SK-N-SH (cell line): ENCODE data around the gene PPP1R8. TPM values are rescaled to one million over a fixed set of nuclear protein-coding genes. Genes with fewer than 3 reads are reported as not detected.

ENCODE experiments used
- CTCF ChIA-PET: fragments of 300-600, 350-600 bp; formaldehyde crosslinking; extraction: SDS; loops from one replicate; lab custom pipeline; 2021; lab: Yijun Ruan, JAX
- POLR2A ChIA-PET: fragments of 350-600 bp; sonication (Branson Sonifier 250); formaldehyde crosslinking; extraction: SDS; loops from one replicate; lab custom pipeline; 2020; ENCODE audit warnings: antibody characterized with exemption, inconsistent platforms; lab: Yijun Ruan, JAX
- DNase-seq: peaks from one replicate; pipeline ENCODE4 v3.0.0; 2012
- H2AFZ ChIP-seq: fragments of 200-600 bp; sonication (generic); 2 replicates; pipeline ENCODE4 v1.8.1; 2016; ENCODE audit warnings: antibody characterized with exemption, mild to moderate bottlenecking, low read depth
- H3F3A ChIP-seq: fragments of 200-600 bp; sonication (generic); replicated peaks from 2 replicates; pipeline ENCODE3; 2016; ENCODE audit warnings: antibody characterized with exemption, mild to moderate bottlenecking; ENCODE audit not compliant: insufficient read depth
- H3K27ac ChIP-seq, 2 experiments: fragments of 200-500 bp in 1 of 2; fragments of 200-600 bp in 1 of 2; sonication (Bioruptor generic) in 1 of 2; sonication (generic), shearing (Covaris generic) in 1 of 2; 2 replicates each; pipeline versions ENCODE4 v1.5.1 to v1.6.1; 2014 to 2016; ENCODE audit warnings: low read depth in 2 of 2, inconsistent platforms in 1 of 2, low read length in 1 of 2, mild to moderate bottlenecking in 1 of 2, mixed read lengths in 1 of 2
- H3K27me3 ChIP-seq: fragments of 200-600 bp; sonication (generic), shearing (Covaris generic); 2 replicates; pipeline ENCODE4 v1.6.1; 2016; ENCODE audit warnings: mixed run types; ENCODE audit not compliant: insufficient read depth
- H3K36me3 ChIP-seq, 2 experiments: fragments of 200-500 bp in 1 of 2; fragments of 200-600 bp in 1 of 2; sonication (Bioruptor generic) in 1 of 2; sonication (generic) in 1 of 2; replicated peaks in 1 of 2; 2 replicates each; pipeline versions ENCODE3 to v1.5.1; 2014 to 2016; ENCODE audit warnings: low read length in 1 of 2, mild to moderate bottlenecking in 1 of 2; ENCODE audit not compliant: insufficient read depth in 2 of 2, control insufficient read depth in 1 of 2
- H3K4me1 ChIP-seq, 2 experiments: fragments of 200-500 bp in 1 of 2; fragments of 200-600 bp in 1 of 2; sonication (Bioruptor generic) in 1 of 2; sonication (generic), shearing (Covaris generic) in 1 of 2; 2 replicates each; pipeline versions ENCODE4 v1.5.1 to v1.6.1; 2014 to 2016; ENCODE audit warnings: low read depth in 1 of 2, low read length in 1 of 2, mixed run types in 1 of 2; ENCODE audit not compliant: insufficient read depth in 2 of 2, control insufficient read depth in 1 of 2
- H3K4me2 ChIP-seq: fragments of 200-600 bp; sonication (generic), shearing (Covaris generic); 2 replicates; pipeline ENCODE4 v1.6.1; 2017; ENCODE audit warnings: mixed run types
- H3K4me3 ChIP-seq, 2 experiments: fragments of 200-500 bp in 1 of 2; fragments of 200-600 bp in 1 of 2; sonication (Bioruptor generic) in 1 of 2; sonication (generic), shearing (Covaris generic) in 1 of 2; 2 replicates each; pipeline versions ENCODE4 v1.5.1 to v1.8.1; 2014 to 2016; ENCODE audit warnings: low read depth in 2 of 2, inconsistent platforms in 1 of 2, low read length in 1 of 2, mild to moderate bottlenecking in 1 of 2, mixed read lengths in 1 of 2, moderate library complexity in 1 of 2
- H3K79me2 ChIP-seq: fragments of 200-600 bp; sonication (generic); 2 replicates; pipeline ENCODE4 v1.8.1; 2017; ENCODE audit warnings: mild to moderate bottlenecking; ENCODE audit not compliant: insufficient read depth
- H3K9ac ChIP-seq: fragments of 200-600 bp; sonication (generic); 2 replicates; pipeline ENCODE4 v1.6.1; 2017; ENCODE audit warnings: mixed run types
- H3K9me2 ChIP-seq: fragments of 200-600 bp; sonication (generic); 2 replicates; pipeline ENCODE4 v1.6.1; 2017; ENCODE audit warnings: mixed run types
- H3K9me3 ChIP-seq: fragments of 200-600 bp; sonication (generic); 2 replicates; pipeline ENCODE4 v1.6.1; 2017; ENCODE audit warnings: mixed run types, mild to moderate bottlenecking, moderate library complexity
- H4K20me1 ChIP-seq: fragments of 200-600 bp; sonication (generic); 2 replicates; pipeline ENCODE4 v1.6.1; 2017; ENCODE audit warnings: mild to moderate bottlenecking, mixed run types; ENCODE audit not compliant: insufficient read depth
- ELF1 ChIP-seq: IDR thresholded peaks from 2 replicates; pipeline ENCODE4 v1.4.0; 2012
- EP300 ChIP-seq, 2 experiments: IDR thresholded peaks; 2 replicates each; pipeline versions ENCODE4 v1.4.0 to v1.6.1; 2012; ENCODE audit warnings: borderline replicate concordance in 1 of 2, low read depth in 1 of 2, low read length in 1 of 2
- EZH2phosphoT487 ChIP-seq: fragments of 200-600 bp; sonication (generic); IDR thresholded peaks from 2 replicates; pipeline ENCODE4 v1.6.1; 2017; ENCODE audit warnings: low read depth, mixed run types, mild to moderate bottlenecking, antibody characterized with exemption, moderate library complexity, borderline replicate concordance
- GATA2 ChIP-seq: sonication (generic); formaldehyde crosslinking; IDR thresholded peaks from 2 replicates; pipeline ENCODE4 v1.5.0; 2020; ENCODE audit warnings: mild to moderate bottlenecking, missing genetic modification reagents
- IRF3 ChIP-seq: fragments of 150-350 bp; IDR thresholded peaks from 2 replicates; pipeline ENCODE4 v1.6.1; 2016; ENCODE audit warnings: mild to moderate bottlenecking, low read depth, low read length
- MEF2A ChIP-seq: IDR thresholded peaks from 2 replicates; pipeline ENCODE4 v1.4.0; 2012; ENCODE audit warnings: low read depth, borderline replicate concordance
- MXI1 ChIP-seq: IDR thresholded peaks from 2 replicates; pipeline ENCODE4 v1.6.1; 2012; ENCODE audit warnings: mild to moderate bottlenecking, low read depth, low read length, improper control_type of control experiment
- NRF1 ChIP-seq: IDR thresholded peaks from 2 replicates; pipeline ENCODE4 v1.6.1; 2012; ENCODE audit warnings: low read depth, mild to moderate bottlenecking, low read length
- PBX3 ChIP-seq: IDR thresholded peaks from 2 replicates; pipeline ENCODE4; 2012
- RCOR1 ChIP-seq: fragments of 150-350 bp; IDR thresholded peaks from 2 replicates; pipeline ENCODE4 v1.6.1; 2017; ENCODE audit warnings: antibody characterized with exemption, low read length
- RXRA ChIP-seq: IDR thresholded peaks from 2 replicates; pipeline ENCODE4 v1.4.0; 2012; ENCODE audit warnings: low read depth, mild to moderate bottlenecking, borderline replicate concordance
- SIN3A ChIP-seq: IDR thresholded peaks from 2 replicates; pipeline ENCODE4 v1.6.1; 2012; ENCODE audit warnings: low read depth, mild to moderate bottlenecking, low read length, moderate library complexity, borderline replicate concordance
- TAF1 ChIP-seq: IDR thresholded peaks from 2 replicates; pipeline ENCODE4 v1.6.1; 2012; ENCODE audit warnings: low read depth, mild to moderate bottlenecking, low read length, moderate library complexity, borderline replicate concordance
- USF1 ChIP-seq: IDR thresholded peaks from 2 replicates; pipeline ENCODE4 v1.4.0; 2012; ENCODE audit warnings: low read depth, borderline replicate concordance
- ZBTB33 ChIP-seq: IDR thresholded peaks from 2 replicates; pipeline ENCODE4 v1.4.0; 2012; ENCODE audit warnings: low read depth, borderline replicate concordance
- WGBS: methylation state at CpG from one replicate; pipeline ENCODE4 v1.1.6; 2017; ENCODE audit warnings: low lambda C conversion rate; 5-methylcytosine and 5-hydroxymethylcytosine counted together
- polyA plus RNA-seq, 3 experiments: library from polyadenylated mRNA; depleted of rRNA; stranded (reverse); fragments of >200 nt; gene quantifications; 2 replicates each; pipeline ENCODE4 v1.2.3, GENCODE V29; 2012

The PPP1R8 gene
- polyA plus RNA-seq, 1 of the 3 experiments (the other 2 are of a cell fraction): 41.8 TPM

GRCh38 chr1:27889506-27889905 is 58.9 kb downstream of the PPP1R8 start:
- no peak overlapping the region for H2AFZ ChIP-seq
- H3K4me1 ChIP-seq: no peaks in the 10 kb centered on the region
- H3K36me3 ChIP-seq: peaks cover 32 to 40% of the 10 kb centered on the region in 2 experiments
- 93% methylated on average over 3 of the region's 3 CpGs for WGBS
- no peaks in the 10 kb centered on the region for H3K9me2 ChIP-seq
- no peak overlapping the region for H3K4me2 ChIP-seq
- TF ChIP-seq RXRA (no peak), EP300 (IDR thresholded peaks at IDR 0.05; ENCODE audit: borderline replicate concordance in 1 of 2, low read depth in 1 of 2, low read length in 1 of 2) (no peak), NRF1 (no peak), GATA2 (no peak), PBX3 (no peak), MXI1 (no peak), MEF2A (no peak), IRF3 (no peak), RCOR1 (no peak), USF1 (no peak), ZBTB33 (no peak), EZH2phosphoT487 (no peak), ELF1 (no peak), TAF1 (no peak), SIN3A (no peak)
- H3K27me3 ChIP-seq: no peaks in the 10 kb centered on the region
- H3K9me3 ChIP-seq: no peaks in the 10 kb centered on the region
- H4K20me1 ChIP-seq: no peaks in the 10 kb centered on the region
- H3K79me2 ChIP-seq: no peaks in the 10 kb centered on the region
- no peaks in the 10 kb centered on the region for H3F3A ChIP-seq
- H3K27ac ChIP-seq: no peak overlapping the region
- DNase-seq: no peak
- H3K9ac ChIP-seq: no peak overlapping the region
- no peak overlapping the region for H3K4me3 ChIP-seq
- POLR2A ChIA-PET: no interaction called here
- CTCF ChIA-PET: no interaction called here
